ENCODE results near the gene RPL7A.
"Not testable (repeated sequence)": the region's sequence is repeated elsewhere in the genome, so short reads cannot be mapped to it uniquely, and the experiment has no call there.

RPL7A gene

DNA sequence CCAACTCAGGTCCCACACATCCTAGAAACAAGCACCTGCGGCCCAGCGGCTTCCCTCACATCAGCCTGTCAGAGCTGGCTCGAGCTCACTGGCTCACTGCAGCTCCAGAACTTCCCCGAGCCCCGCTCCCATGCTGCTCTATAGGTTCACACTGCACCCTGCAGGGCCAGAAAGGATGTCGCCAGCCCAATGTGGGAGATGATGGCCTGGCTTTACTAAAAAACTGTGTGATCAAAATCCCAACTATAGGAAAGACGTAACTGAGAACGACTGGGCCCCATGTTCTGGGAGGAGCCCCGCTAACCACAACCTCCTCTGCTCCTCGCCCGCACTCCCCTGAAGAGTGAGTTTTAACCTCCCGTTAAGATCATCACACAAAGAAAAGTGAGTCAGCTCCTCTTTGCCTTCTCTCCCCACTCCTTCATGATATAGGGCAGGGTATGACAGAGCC lies 23.3 kb downstream of the RPL7A start:
- Histone ChIP-seq H3K9me3 (ENCODE audit: control extremely low read depth in 1 of 5, control insufficient read depth in 4 of 5, insufficient read depth in 2 of 5, low read depth in 1 of 5, low read length in 4 of 5) (no peaks in the 10 kb centered on the region), H3K27me3 (replicated peaks in 2 of 5; ENCODE audit: control insufficient read depth in 4 of 5, insufficient read depth in 5 of 5, low read length in 4 of 5) (no peaks in the 10 kb centered on the region), H3K27ac (ENCODE audit: insufficient read depth in 1 of 2, low read depth in 1 of 2, low read length in 2 of 2, poor library complexity in 1 of 2, severe bottlenecking in 2 of 2) (peak overlapping the region in 1 of 2 experiments; percentile 41), H3K36me3 (ENCODE audit: control insufficient read depth in 4 of 4, insufficient read depth in 4 of 4, low read length in 3 of 4) (peaks cover 7 to 68% (median 29%) of the 10 kb centered on the region in 4 experiments), H3K4me3 (ENCODE audit: control insufficient read depth in 1 of 7, extremely low read depth in 1 of 7, insufficient read depth in 4 of 7, low read depth in 2 of 7, low read length in 6 of 7) (peak overlapping the region in 1 of 7 experiments; percentile 8), H3K4me1 (ENCODE audit: control extremely low read depth in 1 of 4, control insufficient read depth in 4 of 4, insufficient read depth in 4 of 4, low read length in 3 of 4) (peaks cover 8 to 44% (median 38%) of the 10 kb centered on the region in 4 experiments)
- ChIA-PET POLR2A (interaction anchor here (1.1 to 1.9 kb wide), 2 partner anchors 12 to 23 kb away, joined by 5 to 7 read pairs; partner anchors contain the start of genes MED22 and RPL7A), CTCF (interaction anchor here (0.7 to 7.6 kb wide), 12 partner anchors 8 to 191 kb away, joined by 3 to 75 read pairs (median 4); partner anchors contain the start of genes RPL7A, SURF1 and SURF2)
- peak; percentile 43 to 70 (median 54) for DNase-seq
- WGBS (ENCODE audit: insufficient coverage): 25% methylated on average over 12 of the region's 12 CpGs

DNA sequence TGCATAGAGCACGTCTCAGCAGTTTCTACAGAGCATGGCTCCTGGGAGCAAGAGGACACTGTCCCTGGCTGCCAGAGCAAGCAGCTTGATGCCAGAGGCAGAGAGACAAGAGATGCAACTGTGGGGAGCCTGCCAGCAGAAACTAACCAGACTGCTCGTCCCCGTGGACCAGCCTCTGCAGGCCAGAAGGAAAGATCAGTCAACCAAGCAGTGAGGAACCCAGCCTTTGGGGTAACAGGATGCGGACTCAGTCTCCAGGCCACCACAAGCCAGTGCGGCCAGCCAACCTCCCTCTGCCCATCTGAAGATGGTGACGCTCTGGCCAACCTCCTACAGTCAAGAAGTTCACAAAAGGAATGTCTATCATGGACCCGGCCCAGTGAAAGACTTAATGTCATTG lies 24.1 kb downstream of the RPL7A start:
- ChIA-PET CTCF (interaction anchor here (1.0 to 7.6 kb wide), 8 partner anchors 9 to 42 kb away, joined by 3 to 75 read pairs (median 5); partner anchors contain the start of genes RPL7A, SURF1 and SURF2), POLR2A (interaction anchor here (1.7 to 1.9 kb wide), 2 partner anchors 9 to 12 kb away, joined by 5 to 7 read pairs; no protein-coding TSS in a partner anchor)
- Histone ChIP-seq H3K27me3 (replicated peaks in 2 of 5; ENCODE audit: control insufficient read depth in 4 of 5, insufficient read depth in 5 of 5, low read length in 4 of 5) (no peaks in the 10 kb centered on the region), H3K4me3 (ENCODE audit: control insufficient read depth in 1 of 7, extremely low read depth in 1 of 7, insufficient read depth in 4 of 7, low read depth in 2 of 7, low read length in 6 of 7) (no peak overlapping the region), H3K27ac (ENCODE audit: insufficient read depth in 1 of 2, low read depth in 1 of 2, low read length in 2 of 2, poor library complexity in 1 of 2, severe bottlenecking in 2 of 2) (peak overlapping the region; percentile 6 to 41), H3K4me1 (ENCODE audit: control extremely low read depth in 1 of 4, control insufficient read depth in 4 of 4, insufficient read depth in 4 of 4, low read length in 3 of 4) (peaks cover 8 to 51% (median 44%) of the 10 kb centered on the region in 4 experiments), H3K36me3 (ENCODE audit: control insufficient read depth in 4 of 4, insufficient read depth in 4 of 4, low read length in 3 of 4) (peaks cover 4 to 60% (median 22%) of the 10 kb centered on the region in 4 experiments), H3K9me3 (ENCODE audit: control extremely low read depth in 1 of 5, control insufficient read depth in 4 of 5, insufficient read depth in 2 of 5, low read depth in 1 of 5, low read length in 4 of 5) (no peaks in the 10 kb centered on the region)
- 93% methylated on average over 7 of the region's 7 CpGs for WGBS (ENCODE audit: insufficient coverage)
- DNase-seq: no peak

- peaks cover 0 to 35% (median 14%) of the 10 kb centered on the region in 4 experiments for H3K36me3 ChIP-seq (ENCODE audit: control insufficient read depth in 4 of 4, insufficient read depth in 4 of 4, low read length in 3 of 4)
- peak overlapping the region; percentile 79 to 91 (median 83) for H3K4me3 ChIP-seq (ENCODE audit: control insufficient read depth in 1 of 7, extremely low read depth in 1 of 7, insufficient read depth in 4 of 7, low read depth in 2 of 7, low read length in 6 of 7)
- H3K4me1 ChIP-seq (ENCODE audit: control extremely low read depth in 1 of 4, control insufficient read depth in 4 of 4, insufficient read depth in 4 of 4, low read length in 3 of 4): peaks cover 8 to 49% (median 43%) of the 10 kb centered on the region in 4 experiments
- peaks cover 0 to 1% (median 0%) of the 10 kb centered on the region in 5 experiments for H3K9me3 ChIP-seq (ENCODE audit: control extremely low read depth in 1 of 5, control insufficient read depth in 4 of 5, insufficient read depth in 2 of 5, low read depth in 1 of 5, low read length in 4 of 5)
- WGBS (ENCODE audit: insufficient coverage): 19% methylated on average over 8 of the region's 12 CpGs
- POLR2A ChIA-PET: interaction anchor here (1.0 to 1.4 kb wide), 4 partner anchors 9 to 41 kb away, joined by 3 to 4 read pairs (median 4); no protein-coding TSS in a partner anchor
- DNase-seq: peak; percentile 54 to 82 (median 80)
- peak overlapping the region; percentile 74 to 95 for H3K27ac ChIP-seq (ENCODE audit: insufficient read depth in 1 of 2, low read depth in 1 of 2, low read length in 2 of 2, poor library complexity in 1 of 2, severe bottlenecking in 2 of 2)
- no peaks in the 10 kb centered on the region for H3K27me3 ChIP-seq (replicated peaks in 2 of 5; ENCODE audit: control insufficient read depth in 4 of 5, insufficient read depth in 5 of 5, low read length in 4 of 5)
- CTCF ChIA-PET: interaction anchor here (1.3 to 7.6 kb wide), 3 partner anchors 17 to 189 kb away, joined by 3 to 75 read pairs (median 3); partner anchors contain the start of genes SURF1 and SURF2
Measured at GRCh38 chr9:133374612-133375115, 26.6 kb downstream of the RPL7A start.

DNA sequence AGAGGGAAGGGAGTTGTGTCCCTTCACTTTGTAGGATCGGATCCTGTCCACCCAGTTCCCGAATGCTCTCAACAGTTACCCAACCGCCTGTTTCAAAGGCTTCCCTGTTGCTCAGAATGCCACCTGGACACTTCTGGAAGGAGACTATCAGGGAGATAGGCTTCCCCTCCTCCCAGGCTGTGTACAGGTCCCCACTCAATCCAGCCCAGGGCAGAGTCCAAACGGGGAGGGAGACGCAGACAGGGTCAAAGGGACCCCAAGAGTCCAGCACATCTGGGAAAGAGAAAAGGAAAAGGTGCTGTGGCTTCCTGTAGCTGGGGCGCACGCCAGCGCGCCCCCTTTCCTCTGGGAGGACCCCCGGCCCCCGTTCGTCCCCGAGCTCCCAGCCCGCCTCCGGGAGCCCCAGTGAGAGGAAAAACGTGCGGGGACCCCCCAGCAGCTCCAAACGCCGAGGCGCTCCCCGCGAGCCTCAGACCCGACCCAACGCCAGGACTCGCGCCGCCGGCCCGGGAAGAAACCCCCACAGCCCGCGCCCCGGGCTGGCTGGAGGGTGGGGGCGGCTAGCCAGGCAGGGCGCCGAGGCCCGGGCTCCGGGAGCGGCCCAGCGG lies 27.2 kb downstream of the RPL7A start:
- 0% methylated on average over 23 of the region's 39 CpGs for WGBS (ENCODE audit: insufficient coverage)
- H3K27ac ChIP-seq (ENCODE audit: insufficient read depth in 1 of 2, low read depth in 1 of 2, low read length in 2 of 2, poor library complexity in 1 of 2, severe bottlenecking in 2 of 2): peak overlapping the region; percentile 74 to 95
- no peaks in the 10 kb centered on the region for H3K27me3 ChIP-seq (replicated peaks in 2 of 5; ENCODE audit: control insufficient read depth in 4 of 5, insufficient read depth in 5 of 5, low read length in 4 of 5)
- CTCF ChIA-PET: interaction anchor here (1.3 to 7.6 kb wide), 3 partner anchors 17 to 190 kb away, joined by 3 to 75 read pairs (median 3); partner anchors contain the start of genes SURF1 and SURF2
- H3K4me3 ChIP-seq (ENCODE audit: control insufficient read depth in 1 of 7, extremely low read depth in 1 of 7, insufficient read depth in 4 of 7, low read depth in 2 of 7, low read length in 6 of 7): peak overlapping the region; percentile 79 to 91 (median 83)
- H3K9me3 ChIP-seq (ENCODE audit: control extremely low read depth in 1 of 5, control insufficient read depth in 4 of 5, insufficient read depth in 2 of 5, low read depth in 1 of 5, low read length in 4 of 5): peaks cover 0 to 1% (median 0%) of the 10 kb centered on the region in 5 experiments
- no peak for DNase-seq
- H3K36me3 ChIP-seq (ENCODE audit: control insufficient read depth in 4 of 4, insufficient read depth in 4 of 4, low read length in 3 of 4): peaks cover 0 to 30% (median 11%) of the 10 kb centered on the region in 4 experiments
- POLR2A ChIA-PET: interaction anchor here (0.8 to 1.4 kb wide), 5 partner anchors 9 to 27 kb away, joined by 3 to 4 read pairs (median 3); no protein-coding TSS in a partner anchor
- H3K4me1 ChIP-seq (ENCODE audit: control extremely low read depth in 1 of 4, control insufficient read depth in 4 of 4, insufficient read depth in 4 of 4, low read length in 3 of 4): peaks cover 8 to 49% (median 43%) of the 10 kb centered on the region in 4 experiments

GRCh38 chr9:133375724-133376654 lies 28.0 kb downstream of the RPL7A start, which contains the start of the genes STKLD1 and SURF4:
Gene STKLD1 (plus strand): TSS chr9:133376366. CDS start chr9:133376474, 108 bp downstream.
Gene SURF4 (minus strand): TSS chr9:133376060. CDS start chr9:133375969, 91 bp downstream.
- H3K4me1 ChIP-seq (ENCODE audit: control extremely low read depth in 1 of 4, control insufficient read depth in 4 of 4, insufficient read depth in 4 of 4, low read length in 3 of 4): peaks cover 8 to 43% (median 38%) of the 10 kb centered on the region in 4 experiments
- H3K27me3 ChIP-seq (replicated peaks in 2 of 5; ENCODE audit: control insufficient read depth in 4 of 5, insufficient read depth in 5 of 5, low read length in 4 of 5): no peaks in the 10 kb centered on the region
- peak within 1 kb of the TSS; percentile 74 to 95 for H3K27ac ChIP-seq (ENCODE audit: insufficient read depth in 1 of 2, low read depth in 1 of 2, low read length in 2 of 2, poor library complexity in 1 of 2, severe bottlenecking in 2 of 2)
- peak; percentile 92 to 96 (median 95) for DNase-seq
- H3K9me3 ChIP-seq (ENCODE audit: control extremely low read depth in 1 of 5, control insufficient read depth in 4 of 5, insufficient read depth in 2 of 5, low read depth in 1 of 5, low read length in 4 of 5): peaks cover 0 to 1% (median 0%) of the 10 kb centered on the region in 5 experiments
- H3K36me3 ChIP-seq (ENCODE audit: control insufficient read depth in 4 of 4, insufficient read depth in 4 of 4, low read length in 3 of 4): peaks cover 0 to 22% (median 8%) of the 10 kb centered on the region in 4 experiments
- CTCF ChIA-PET: interaction anchor here (1.0 to 7.6 kb wide), 4 partner anchors 18 to 46 kb away, joined by 3 to 75 read pairs (median 4); partner anchors contain the start of genes REXO4, SURF1 and SURF2
- WGBS (ENCODE audit: insufficient coverage): under 1% methylated on average over 115 of the region's 120 CpGs
- POLR2A ChIA-PET: interaction anchor here (0.6 to 1.4 kb wide), 7 partner anchors 13 to 151 kb away, joined by 3 to 4 read pairs (median 3); partner anchors contain the start of genes MED22, RPL7A and SURF6
- H3K4me3 ChIP-seq (ENCODE audit: control insufficient read depth in 1 of 7, extremely low read depth in 1 of 7, insufficient read depth in 4 of 7, low read depth in 2 of 7, low read length in 6 of 7): peak within 1 kb of the TSS; percentile 79 to 91 (median 83)

- H3K4me3 ChIP-seq (ENCODE audit: control insufficient read depth in 1 of 7, extremely low read depth in 1 of 7, insufficient read depth in 4 of 7, low read depth in 2 of 7, low read length in 6 of 7); H3K27me3 ChIP-seq (replicated peaks in 2 of 5; ENCODE audit: control insufficient read depth in 4 of 5, insufficient read depth in 5 of 5, low read length in 4 of 5); POLR2A ChIA-PET; H3K9me3 ChIP-seq (ENCODE audit: control extremely low read depth in 1 of 5, control insufficient read depth in 4 of 5, insufficient read depth in 2 of 5, low read depth in 1 of 5, low read length in 4 of 5); H3K36me3 ChIP-seq (ENCODE audit: control insufficient read depth in 4 of 4, insufficient read depth in 4 of 4, low read length in 3 of 4); DNase-seq; H3K27ac ChIP-seq (ENCODE audit: insufficient read depth in 1 of 2, low read depth in 1 of 2, low read length in 2 of 2, poor library complexity in 1 of 2, severe bottlenecking in 2 of 2): not testable (repeated sequence)
- CTCF ChIA-PET: interaction anchor here (1.0 to 1.9 kb wide), 2 partner anchors 40 to 43 kb away, joined by 3 to 5 read pairs; partner anchors contain the start of gene REXO4
- WGBS (ENCODE audit: insufficient coverage): 94% methylated on average over 7 of the region's 14 CpGs
- H3K4me1 ChIP-seq (ENCODE audit: control extremely low read depth in 1 of 4, control insufficient read depth in 4 of 4, insufficient read depth in 4 of 4, low read length in 3 of 4): peaks cover 6 to 30% (median 26%) of the 10 kb centered on the region in 4 experiments
Measured at GRCh38 chr9:133377280-133377679, 29.3 kb downstream of the RPL7A start.
